Activated B cell treated with CpG ODN at 0.5 μM for 24 hours (primary cell): ENCODE data around the gene DYNLT3. TPM values are rescaled to one million over a fixed set of nuclear protein-coding genes. Genes with fewer than 3 reads are reported as not detected.

Source experiments
- ATAC-seq: fragments of 200-7000 bp; cut with Tn5 transposase; one replicate; pipeline ENCODE4 v1.10.0; 2021; ENCODE audit warnings: low read depth, mild to moderate bottlenecking, moderate library complexity
- CTCF ChIA-PET: fragments of 350-600 bp; sonication (Branson Sonifier 250); formaldehyde crosslinking; loops from one replicate; lab custom pipeline; 2021; ENCODE audit warnings: antibody characterized with exemption; lab: Charles Lee
- POLR2A ChIA-PET: fragments of 350-600 bp; sonication (Branson Sonifier 250); formaldehyde crosslinking; loops from one replicate; lab custom pipeline; 2021; ENCODE audit warnings: antibody characterized with exemption; lab: Charles Lee
- DNase-seq: peaks from one replicate; pipeline ENCODE4 v3.0.0; 2022
- H3K27ac Mint-ChIP-seq: one replicate; pipeline ENCODE4 v1.8.0; 2020; ENCODE audit warnings: mixed read lengths
- H3K27me3 Mint-ChIP-seq: one replicate; pipeline ENCODE4 v1.8.0; 2021; ENCODE audit warnings: mixed read lengths
- H3K36me3 Mint-ChIP-seq: one replicate; pipeline ENCODE4 v1.8.0; 2021; ENCODE audit warnings: low read depth, mixed read lengths
- H3K4me1 Mint-ChIP-seq: one replicate; pipeline ENCODE4 v1.8.0; 2021; ENCODE audit warnings: mixed read lengths
- H3K4me3 Mint-ChIP-seq: one replicate; pipeline ENCODE4 v1.8.0; 2020; ENCODE audit warnings: mild to moderate bottlenecking, mixed read lengths
- H3K9me3 Mint-ChIP-seq: one replicate; pipeline ENCODE4 v1.8.0; 2020; ENCODE audit warnings: mixed read lengths
- intact Hi-C: fragments of 100-400 bp; cut with micrococcal nuclease; formaldehyde crosslinking; loops from one replicate; pipeline ENCODE4 v1.15.1; 2024
- total RNA-seq: library from RNA; stranded (reverse); gene quantifications from 2 replicates; pipeline ENCODE4 v1.2.3, GENCODE V29; 2022
- TF ChIP-seq, protein P1 (sequence below): fragments of 200-600 bp; IDR thresholded peaks from one replicate; pipeline ENCODE4 v1.8.0; 2022; ENCODE audit warnings: antibody characterized with exemption, mild to moderate bottlenecking

Gene DYNLT3
- total RNA-seq, 1 donor from 2014 or later, result 19.1 TPM

DNA sequence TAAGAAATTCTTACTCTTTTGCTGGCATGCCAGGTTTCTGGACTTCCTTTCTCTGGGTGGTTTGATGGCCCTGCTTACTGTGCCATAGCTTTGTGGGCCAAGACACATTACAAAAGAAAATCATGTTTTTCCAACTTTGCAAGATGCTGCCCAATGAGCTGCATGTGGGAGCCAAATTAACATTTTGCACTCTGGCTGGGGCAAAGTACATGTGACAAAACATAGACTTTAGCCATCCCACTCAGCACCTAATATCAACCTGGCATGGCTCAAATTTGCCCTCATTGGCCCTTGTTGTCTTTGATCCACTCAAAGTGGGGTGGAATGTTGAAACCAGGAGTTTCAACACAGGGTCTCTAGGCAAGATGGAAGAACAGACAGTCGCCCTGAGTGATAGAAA is 40.0 kb upstream of the DYNLT3 start:
- ATAC-seq (no peak), DNase-seq (no peak)
- TF ChIP-seq, protein P1, sequence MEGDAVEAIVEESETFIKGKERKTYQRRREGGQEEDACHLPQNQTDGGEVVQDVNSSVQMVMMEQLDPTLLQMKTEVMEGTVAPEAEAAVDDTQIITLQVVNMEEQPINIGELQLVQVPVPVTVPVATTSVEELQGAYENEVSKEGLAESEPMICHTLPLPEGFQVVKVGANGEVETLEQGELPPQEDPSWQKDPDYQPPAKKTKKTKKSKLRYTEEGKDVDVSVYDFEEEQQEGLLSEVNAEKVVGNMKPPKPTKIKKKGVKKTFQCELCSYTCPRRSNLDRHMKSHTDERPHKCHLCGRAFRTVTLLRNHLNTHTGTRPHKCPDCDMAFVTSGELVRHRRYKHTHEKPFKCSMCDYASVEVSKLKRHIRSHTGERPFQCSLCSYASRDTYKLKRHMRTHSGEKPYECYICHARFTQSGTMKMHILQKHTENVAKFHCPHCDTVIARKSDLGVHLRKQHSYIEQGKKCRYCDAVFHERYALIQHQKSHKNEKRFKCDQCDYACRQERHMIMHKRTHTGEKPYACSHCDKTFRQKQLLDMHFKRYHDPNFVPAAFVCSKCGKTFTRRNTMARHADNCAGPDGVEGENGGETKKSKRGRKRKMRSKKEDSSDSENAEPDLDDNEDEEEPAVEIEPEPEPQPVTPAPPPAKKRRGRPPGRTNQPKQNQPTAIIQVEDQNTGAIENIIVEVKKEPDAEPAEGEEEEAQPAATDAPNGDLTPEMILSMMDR, result no peak
- Mint-ChIP-seq H3K4me1 (no peaks in the 10 kb centered on the region), H3K9me3 (no peaks in the 10 kb centered on the region), H3K27me3 (no peaks in the 10 kb centered on the region), H3K36me3 (no peaks in the 10 kb centered on the region), H3K27ac (no peak overlapping the region), H3K4me3 (no peak overlapping the region)
- ChIA-PET POLR2A (no interaction called here), CTCF (no interaction called here)
- intact Hi-C loops, result no loop called here

GRCh38 chrX:37883196-37883595 is 35.8 kb upstream of the DYNLT3 start:
- H3K4me1 Mint-ChIP-seq, result no peaks in the 10 kb centered on the region
- ChIA-PET POLR2A (no interaction called here), CTCF (no interaction called here)
- no peaks in the 10 kb centered on the region for H3K9me3 Mint-ChIP-seq
- H3K27me3 Mint-ChIP-seq, result no peaks in the 10 kb centered on the region
- TF ChIP-seq, protein P1, result no peak
- intact Hi-C loops, result no loop called here
- no peak for ATAC-seq
- H3K4me3 Mint-ChIP-seq, result no peak overlapping the region
- no peak overlapping the region for H3K27ac Mint-ChIP-seq
- H3K36me3 Mint-ChIP-seq, result no peaks in the 10 kb centered on the region
- DNase-seq, result no peak

- no peaks in the 10 kb centered on the region for H3K27me3 Mint-ChIP-seq
Observed at GRCh38 chrX:37879692-37880091, 32.3 kb upstream of the DYNLT3 start.

DNA sequence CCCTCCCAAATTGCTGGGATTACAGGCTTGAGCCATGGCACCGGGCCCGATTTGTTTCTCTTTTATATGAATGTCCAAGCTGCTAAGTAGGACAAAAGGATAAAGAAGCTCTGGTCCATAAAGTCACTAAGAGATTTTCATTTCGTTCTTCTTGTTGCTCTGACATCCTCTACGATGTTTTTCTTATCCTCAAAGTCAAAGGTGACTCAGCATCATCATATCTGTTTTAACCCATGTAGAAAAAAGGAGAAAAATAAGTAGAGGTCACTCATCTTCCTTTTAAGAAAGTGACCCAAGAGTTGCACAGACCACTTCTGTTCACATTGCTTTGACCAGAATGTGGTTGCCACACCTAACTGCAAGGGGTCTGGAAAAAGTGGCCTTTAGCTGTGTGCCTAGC is 29.3 kb upstream of the DYNLT3 start:
- Mint-ChIP-seq H3K36me3 (no peaks in the 10 kb centered on the region), H3K4me1 (no peaks in the 10 kb centered on the region)

More at GRCh38 chrX:37879692-37880091, 32.3 kb upstream of the DYNLT3 start:
- intact Hi-C loops, result no loop called here
- no peak overlapping the region for H3K27ac Mint-ChIP-seq
- ATAC-seq (no peak), DNase-seq (no peak)
- TF ChIP-seq, protein P1, result no peak
- CTCF ChIA-PET, result no interaction called here
- H3K36me3 Mint-ChIP-seq, result no peaks in the 10 kb centered on the region
- POLR2A ChIA-PET, result no interaction called here
- H3K4me3 Mint-ChIP-seq, result no peak overlapping the region
- no peaks in the 10 kb centered on the region for H3K4me1 Mint-ChIP-seq
- no peaks in the 10 kb centered on the region for H3K9me3 Mint-ChIP-seq

DNA sequence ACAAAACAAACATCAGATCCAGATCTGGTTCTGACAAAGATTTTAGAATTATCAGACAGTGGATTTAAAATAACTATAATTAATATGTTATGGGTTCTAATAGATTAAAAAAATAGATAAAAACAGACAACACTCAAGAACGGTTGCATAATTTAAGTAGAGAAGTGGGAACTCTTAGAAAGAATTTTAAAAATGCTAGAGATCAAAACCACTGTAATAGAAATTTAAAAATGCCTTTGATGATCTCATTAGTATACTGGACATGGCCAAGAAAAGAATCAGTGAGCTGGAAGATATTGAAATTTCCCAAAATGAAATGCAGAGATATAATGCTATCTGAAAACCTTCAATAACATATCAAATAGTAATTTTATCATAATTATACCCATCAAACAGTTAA is 28.3 kb upstream of the DYNLT3 start:
- intact Hi-C loops, result no loop called here
- DNase-seq (no peak), ATAC-seq (no peak)
- Mint-ChIP-seq H3K4me1 (no peaks in the 10 kb centered on the region), H3K36me3 (no peaks in the 10 kb centered on the region), H3K4me3 (no peak overlapping the region), H3K9me3 (no peaks in the 10 kb centered on the region), H3K27me3 (peaks cover 5% of the 10 kb centered on the region), H3K27ac (no peak overlapping the region)
- TF ChIP-seq, protein P1, result no peak
- CTCF ChIA-PET, result no interaction called here
- POLR2A ChIA-PET, result no interaction called here

More for the DNA sequence above, 29.3 kb upstream of the DYNLT3 start:
- no peaks in the 10 kb centered on the region for H3K9me3 Mint-ChIP-seq
- H3K27ac Mint-ChIP-seq, result no peak overlapping the region
- TF ChIP-seq, protein P1, result no peak
- POLR2A ChIA-PET, result no interaction called here
- no peak overlapping the region for H3K4me3 Mint-ChIP-seq
- intact Hi-C loops, result no loop called here
- no peak for DNase-seq
- CTCF ChIA-PET, result no interaction called here
- ATAC-seq, result no peak
- H3K27me3 Mint-ChIP-seq, result peaks cover 5% of the 10 kb centered on the region
